ENCODE measurements around the gene CNIH1.

Gene CNIH1

DNA sequence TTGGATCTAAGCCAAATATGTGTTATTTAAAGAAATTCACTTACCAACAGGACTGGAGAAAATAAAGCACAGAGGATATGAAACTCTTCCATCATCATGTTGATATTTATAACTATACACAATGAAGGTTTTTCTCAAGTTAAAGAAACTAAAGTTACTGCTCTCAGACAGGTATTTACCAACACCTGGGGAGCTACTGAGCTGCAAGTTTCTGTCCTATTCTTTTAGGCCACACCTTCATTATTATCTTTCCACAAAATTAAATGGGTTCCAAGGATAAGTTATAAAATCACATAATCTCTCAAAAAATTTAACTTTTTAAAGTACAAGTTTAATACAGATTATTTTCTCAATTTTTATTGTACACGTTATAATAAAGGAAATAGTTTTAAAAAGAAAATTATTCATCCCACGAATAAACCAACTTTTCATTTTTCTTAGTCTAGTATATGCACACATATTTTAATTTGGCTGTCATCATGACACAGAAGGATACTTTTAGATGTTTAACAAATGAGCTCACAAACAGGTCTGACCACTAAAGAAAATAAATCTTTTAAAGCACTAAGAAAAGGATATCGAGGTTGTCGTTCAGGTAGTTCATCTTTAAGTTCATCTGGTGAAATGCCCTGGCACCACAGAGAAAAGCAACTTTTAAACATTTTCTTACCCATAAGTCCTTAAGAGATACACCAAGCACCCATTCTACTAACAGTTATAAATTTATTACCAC is 39.8 kb upstream of the CNIH1 start:
- DNase-seq (ENCODE audit: low spot score) = no peak
- WGBS, 2 donors (ENCODE audit: extremely low coverage in 2 of 2, insufficient read length in 2 of 2, insufficient replicate concordance in 1 of 2) = no CpG with 5 or more reads among the region's 4 CpGs
- H3K4ac ChIP-seq (ENCODE audit: low read length) = no peak overlapping the region
- H3K4me3 ChIP-seq (ENCODE audit: low read length in 2 of 2) = no peak overlapping the region
- no peak overlapping the region for H2AFZ ChIP-seq (ENCODE audit: low read length)
- H3K14ac ChIP-seq (ENCODE audit: low read length) = no peak overlapping the region
- no peak overlapping the region for H3K27ac ChIP-seq (replicated peaks; ENCODE audit: low read length)
- no peak overlapping the region for H3K9ac ChIP-seq (ENCODE audit: low read depth, low read length, poor library complexity)
- H2BK120ac ChIP-seq (ENCODE audit: low read depth, low read length) = no peak overlapping the region
- no peaks in the 10 kb centered on the region for H3K79me1 ChIP-seq (ENCODE audit: low read depth, low read length)
- H3K23ac ChIP-seq (ENCODE audit: low read depth, low read length, poor library complexity) = no peak overlapping the region
- no peak overlapping the region for H3K4me2 ChIP-seq (ENCODE audit: insufficient read depth, low read length, poor library complexity, severe bottlenecking)
- no peaks in the 10 kb centered on the region for H3K27me3 ChIP-seq (ENCODE audit: control insufficient read depth in 3 of 3, insufficient read depth in 3 of 3, low read depth in 1 of 3, low read length in 3 of 3)
- H4K91ac ChIP-seq (ENCODE audit: low read depth, low read length, poor library complexity) = no peak overlapping the region
- peaks cover 5 to 84% of the 10 kb centered on the region in 2 donors for H3K36me3 ChIP-seq (replicated peaks in 1 of 2; ENCODE audit: control insufficient read depth in 2 of 2, insufficient read depth in 2 of 2, low read length in 2 of 2)
- H3K4me1 ChIP-seq (ENCODE audit: control insufficient read depth in 2 of 2, insufficient read depth in 1 of 2, low read depth in 1 of 2, low read length in 2 of 2) = no peaks in the 10 kb centered on the region
- H3K9me3 ChIP-seq (replicated peaks in 1 of 2; ENCODE audit: control insufficient read depth in 2 of 2, insufficient read depth in 1 of 2, low read depth in 1 of 2, low read length in 2 of 2) = peaks cover 0 to 5% of the 10 kb centered on the region in 2 donors
- no peak overlapping the region for H2BK5ac ChIP-seq (ENCODE audit: low read length)
- no peak overlapping the region for H2BK15ac ChIP-seq (ENCODE audit: low read length)
- H2AK5ac ChIP-seq (ENCODE audit: low read depth, low read length) = no peak overlapping the region
- H3K18ac ChIP-seq (ENCODE audit: low read length) = no peak overlapping the region
- H4K8ac ChIP-seq (ENCODE audit: low read depth, low read length) = no peak overlapping the region
- no peak overlapping the region for H2BK12ac ChIP-seq (ENCODE audit: low read length)

- Histone ChIP-seq H2AFZ (ENCODE audit: low read length) (no peak overlapping the region), H3K9me3 (replicated peaks in 1 of 2; ENCODE audit: control insufficient read depth in 2 of 2, insufficient read depth in 1 of 2, low read depth in 1 of 2, low read length in 2 of 2) (no peaks in the 10 kb centered on the region), H3K27ac (replicated peaks; ENCODE audit: low read length) (no peak overlapping the region), H3K23ac (ENCODE audit: low read depth, low read length, poor library complexity) (no peak overlapping the region), H2BK5ac (ENCODE audit: low read length) (no peak overlapping the region), H2BK15ac (ENCODE audit: low read length) (no peak overlapping the region), H3K27me3 (ENCODE audit: control insufficient read depth in 3 of 3, insufficient read depth in 3 of 3, low read depth in 1 of 3, low read length in 3 of 3) (no peaks in the 10 kb centered on the region), H4K91ac (ENCODE audit: low read depth, low read length, poor library complexity) (no peak overlapping the region), H2AK5ac (ENCODE audit: low read depth, low read length) (no peak overlapping the region), H3K4me1 (ENCODE audit: control insufficient read depth in 2 of 2, insufficient read depth in 1 of 2, low read depth in 1 of 2, low read length in 2 of 2) (no peaks in the 10 kb centered on the region), H3K4me2 (ENCODE audit: insufficient read depth, low read length, poor library complexity, severe bottlenecking) (no peak overlapping the region), H2BK12ac (ENCODE audit: low read length) (no peak overlapping the region), H4K8ac (ENCODE audit: low read depth, low read length) (no peak overlapping the region), H3K79me1 (ENCODE audit: low read depth, low read length) (no peaks in the 10 kb centered on the region), H3K18ac (ENCODE audit: low read length) (no peak overlapping the region), H3K4me3 (ENCODE audit: low read length in 2 of 2) (no peak overlapping the region), H3K4ac (ENCODE audit: low read length) (no peak overlapping the region), H3K14ac (ENCODE audit: low read length) (no peak overlapping the region), H2BK120ac (ENCODE audit: low read depth, low read length) (no peak overlapping the region), H3K9ac (ENCODE audit: low read depth, low read length, poor library complexity) (no peak overlapping the region), H3K36me3 (replicated peaks in 1 of 2; ENCODE audit: control insufficient read depth in 2 of 2, insufficient read depth in 2 of 2, low read length in 2 of 2) (peaks cover 5 to 100% of the 10 kb centered on the region in 2 donors)
- no CpG with 5 or more reads among the region's 3 CpGs for WGBS, 2 donors (ENCODE audit: extremely low coverage in 2 of 2, insufficient read length in 2 of 2, insufficient replicate concordance in 1 of 2)
- DNase-seq (ENCODE audit: low spot score) = no peak
These were observed 37.6 kb upstream of the CNIH1 start for GRCh38 chr14:54478636-54479215.

DNA sequence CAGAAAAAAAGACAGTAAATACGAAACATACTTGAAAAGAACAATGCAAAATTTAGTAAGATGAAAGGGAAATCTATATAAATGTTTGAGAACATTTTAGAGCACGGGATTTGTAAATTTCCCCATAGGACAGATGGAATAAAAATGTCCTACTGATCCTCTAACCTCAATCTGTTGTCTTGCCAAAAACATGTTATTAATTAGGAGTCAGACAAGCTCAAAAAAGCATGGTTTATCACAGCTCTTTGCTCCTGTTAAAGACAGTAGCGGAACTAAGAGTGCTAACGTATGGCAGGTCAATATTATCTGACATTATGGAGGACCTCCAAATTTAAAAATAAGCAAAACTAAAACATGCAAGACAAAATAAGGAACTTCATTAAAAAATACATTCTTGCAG is 34.7 kb upstream of the CNIH1 start:
- no peak overlapping the region for H3K27ac ChIP-seq (replicated peaks; ENCODE audit: low read length)
- H2AFZ ChIP-seq (ENCODE audit: low read length) = no peak overlapping the region
- no peaks in the 10 kb centered on the region for H3K9me3 ChIP-seq (replicated peaks in 1 of 2; ENCODE audit: control insufficient read depth in 2 of 2, insufficient read depth in 1 of 2, low read depth in 1 of 2, low read length in 2 of 2)
- no peak overlapping the region for H2AK5ac ChIP-seq (ENCODE audit: low read depth, low read length)
- H2BK5ac ChIP-seq (ENCODE audit: low read length) = no peak overlapping the region
- H3K27me3 ChIP-seq (ENCODE audit: control insufficient read depth in 3 of 3, insufficient read depth in 3 of 3, low read depth in 1 of 3, low read length in 3 of 3) = no peaks in the 10 kb centered on the region
- no peak overlapping the region for H4K8ac ChIP-seq (ENCODE audit: low read depth, low read length)
- no peak overlapping the region for H3K23ac ChIP-seq (ENCODE audit: low read depth, low read length, poor library complexity)
- no peak overlapping the region for H3K4ac ChIP-seq (ENCODE audit: low read length)
- no peak overlapping the region for H3K18ac ChIP-seq (ENCODE audit: low read length)
- H3K4me1 ChIP-seq (ENCODE audit: control insufficient read depth in 2 of 2, insufficient read depth in 1 of 2, low read depth in 1 of 2, low read length in 2 of 2) = peaks cover 0 to 11% of the 10 kb centered on the region in 2 donors
- H3K79me1 ChIP-seq (ENCODE audit: low read depth, low read length) = no peaks in the 10 kb centered on the region
- no peak overlapping the region for H3K9ac ChIP-seq (ENCODE audit: low read depth, low read length, poor library complexity)
- WGBS, 2 donors (ENCODE audit: extremely low coverage in 2 of 2, insufficient read length in 2 of 2, insufficient replicate concordance in 1 of 2) = no CpG with 5 or more reads among the region's 4 CpGs
- H3K14ac ChIP-seq (ENCODE audit: low read length) = no peak overlapping the region
- peaks cover 2 to 80% of the 10 kb centered on the region in 2 donors for H3K36me3 ChIP-seq (replicated peaks in 1 of 2; ENCODE audit: control insufficient read depth in 2 of 2, insufficient read depth in 2 of 2, low read length in 2 of 2)
- no peak overlapping the region for H2BK120ac ChIP-seq (ENCODE audit: low read depth, low read length)
- DNase-seq (ENCODE audit: low spot score) = no peak
- no peak overlapping the region for H4K91ac ChIP-seq (ENCODE audit: low read depth, low read length, poor library complexity)
- H3K4me2 ChIP-seq (ENCODE audit: insufficient read depth, low read length, poor library complexity, severe bottlenecking) = no peak overlapping the region
- H2BK15ac ChIP-seq (ENCODE audit: low read length) = no peak overlapping the region
- H2BK12ac ChIP-seq (ENCODE audit: low read length) = no peak overlapping the region
- H3K4me3 ChIP-seq (ENCODE audit: low read length in 2 of 2) = no peak overlapping the region

GRCh38 chr14:54475187-54475899 is 34.2 kb upstream of the CNIH1 start:
- Histone ChIP-seq H3K36me3 (replicated peaks in 1 of 2; ENCODE audit: control insufficient read depth in 2 of 2, insufficient read depth in 2 of 2, low read length in 2 of 2) (peaks cover 2 to 75% of the 10 kb centered on the region in 2 donors), H2BK5ac (ENCODE audit: low read length) (no peak overlapping the region), H4K8ac (ENCODE audit: low read depth, low read length) (no peak overlapping the region), H2AFZ (ENCODE audit: low read length) (no peak overlapping the region), H3K4ac (ENCODE audit: low read length) (no peak overlapping the region), H2BK120ac (ENCODE audit: low read depth, low read length) (no peak overlapping the region), H2AK5ac (ENCODE audit: low read depth, low read length) (no peak overlapping the region), H3K4me2 (ENCODE audit: insufficient read depth, low read length, poor library complexity, severe bottlenecking) (no peak overlapping the region), H3K14ac (ENCODE audit: low read length) (no peak overlapping the region), H3K4me3 (ENCODE audit: low read length in 2 of 2) (no peak overlapping the region), H3K9me3 (replicated peaks in 1 of 2; ENCODE audit: control insufficient read depth in 2 of 2, insufficient read depth in 1 of 2, low read depth in 1 of 2, low read length in 2 of 2) (no peaks in the 10 kb centered on the region), H4K91ac (ENCODE audit: low read depth, low read length, poor library complexity) (no peak overlapping the region), H3K79me1 (ENCODE audit: low read depth, low read length) (no peaks in the 10 kb centered on the region), H3K23ac (ENCODE audit: low read depth, low read length, poor library complexity) (no peak overlapping the region), H3K18ac (ENCODE audit: low read length) (no peak overlapping the region), H3K4me1 (ENCODE audit: control insufficient read depth in 2 of 2, insufficient read depth in 1 of 2, low read depth in 1 of 2, low read length in 2 of 2) (peaks cover 0 to 11% of the 10 kb centered on the region in 2 donors), H3K9ac (ENCODE audit: low read depth, low read length, poor library complexity) (no peak overlapping the region), H3K27me3 (ENCODE audit: control insufficient read depth in 3 of 3, insufficient read depth in 3 of 3, low read depth in 1 of 3, low read length in 3 of 3) (no peaks in the 10 kb centered on the region), H3K27ac (replicated peaks; ENCODE audit: low read length) (no peak overlapping the region), H2BK12ac (ENCODE audit: low read length) (no peak overlapping the region), H2BK15ac (ENCODE audit: low read length) (no peak overlapping the region)
- no CpG with 5 or more reads among the region's 4 CpGs for WGBS, 2 donors (ENCODE audit: extremely low coverage in 2 of 2, insufficient read length in 2 of 2, insufficient replicate concordance in 1 of 2)
- no peak for DNase-seq (ENCODE audit: low spot score)
